ENCODE measurements around the gene P4HA2.

P4HA2 gene

DNA sequence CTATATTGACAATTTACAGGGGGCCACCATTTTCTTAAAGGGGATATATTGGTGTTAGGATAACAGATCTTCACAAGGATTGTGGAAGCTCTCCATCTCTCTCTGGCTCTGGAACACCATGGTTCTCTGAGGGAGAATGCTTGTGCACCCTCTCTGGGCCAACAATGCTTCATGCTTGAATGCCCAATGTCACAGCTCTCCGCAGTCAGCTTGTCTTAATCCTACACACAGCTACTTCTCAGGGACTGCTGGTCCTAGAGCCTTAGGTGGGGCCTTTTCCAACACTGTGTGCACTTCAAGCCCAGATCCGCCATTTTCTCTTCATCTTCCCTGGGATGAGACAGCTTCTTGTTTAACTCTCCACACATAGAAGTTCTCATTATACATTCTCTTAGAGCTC, 22.9 kb upstream of the P4HA2 start:
- no peak for DNase-seq (ENCODE audit: low spot score)

GRCh38 chr5:132246806-132247205, 19.2 kb upstream of the P4HA2 start:
- no peak for DNase-seq (ENCODE audit: low spot score)

DNA sequence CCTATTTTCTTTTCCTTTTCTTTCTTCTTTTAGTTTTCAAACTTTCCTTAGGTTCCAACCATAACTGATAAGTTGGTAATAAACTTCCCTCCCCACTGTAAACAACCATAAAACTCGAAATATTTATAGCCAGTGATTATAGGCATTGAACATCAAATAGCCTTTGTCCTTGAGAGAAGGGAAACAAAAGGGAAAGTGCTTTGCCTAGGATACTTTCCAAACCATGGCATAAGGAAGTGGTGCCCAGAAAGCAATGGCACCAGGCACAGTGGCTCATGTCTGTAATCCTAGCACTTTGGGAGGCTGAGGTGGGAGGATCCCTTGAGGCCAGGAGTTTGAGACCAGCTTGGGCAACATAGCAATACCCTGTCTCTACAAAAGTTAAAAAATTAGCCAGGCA, 17.9 kb upstream of the P4HA2 start:
- DNase-seq (ENCODE audit: low spot score), result no peak

DNA sequence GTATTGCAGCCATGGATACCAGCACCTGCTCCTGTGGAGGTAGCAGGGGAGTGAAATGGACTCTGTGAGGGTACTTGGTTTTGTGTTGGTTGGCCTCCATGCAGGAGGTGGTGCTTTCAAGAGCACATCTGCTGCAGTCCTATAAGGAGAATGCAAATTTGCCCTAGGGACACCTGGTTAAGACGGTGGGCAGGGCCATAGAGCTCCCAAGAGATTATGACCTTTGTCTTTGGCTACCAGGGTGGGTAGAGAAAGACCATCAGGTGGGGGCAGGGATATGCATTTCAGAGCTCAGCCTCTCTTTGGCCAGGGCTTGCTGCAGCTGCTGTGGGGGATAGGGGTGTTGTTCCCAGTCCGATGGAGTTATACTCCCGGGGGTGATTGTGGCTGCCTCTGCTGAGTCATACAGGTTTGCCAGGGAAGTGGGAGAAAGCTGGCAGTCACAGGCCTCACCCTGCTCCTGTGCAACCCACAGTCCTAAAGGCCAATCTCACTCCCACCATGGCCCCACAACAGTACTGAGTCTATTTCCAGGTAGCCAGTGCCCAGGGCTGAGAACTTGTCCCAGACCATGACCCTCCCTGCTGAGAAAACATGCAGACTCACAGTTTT, 15.8 kb upstream of the P4HA2 start:
- no peak for DNase-seq (ENCODE audit: low spot score)

DNA sequence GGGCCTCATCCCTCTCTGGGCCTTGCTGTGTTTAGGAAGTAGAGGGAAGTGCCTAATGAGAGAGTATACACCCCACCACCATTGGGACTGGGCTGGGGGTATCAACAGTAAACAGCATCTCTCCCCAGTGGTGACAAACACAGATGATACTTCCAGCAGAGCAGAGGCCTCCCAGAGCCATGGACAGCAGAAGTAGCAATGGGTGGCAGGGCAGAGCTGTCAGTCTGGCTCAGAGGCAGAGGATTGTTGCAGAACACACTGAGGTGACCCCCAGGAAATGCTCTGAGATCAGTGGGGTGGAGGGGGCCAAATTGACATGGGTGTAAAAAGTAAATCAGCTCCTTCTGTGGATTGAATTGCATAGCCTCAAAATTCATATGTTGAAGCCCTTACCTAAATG, 12.1 kb upstream of the P4HA2 start:
- DNase-seq (ENCODE audit: low spot score), result no peak

DNA sequence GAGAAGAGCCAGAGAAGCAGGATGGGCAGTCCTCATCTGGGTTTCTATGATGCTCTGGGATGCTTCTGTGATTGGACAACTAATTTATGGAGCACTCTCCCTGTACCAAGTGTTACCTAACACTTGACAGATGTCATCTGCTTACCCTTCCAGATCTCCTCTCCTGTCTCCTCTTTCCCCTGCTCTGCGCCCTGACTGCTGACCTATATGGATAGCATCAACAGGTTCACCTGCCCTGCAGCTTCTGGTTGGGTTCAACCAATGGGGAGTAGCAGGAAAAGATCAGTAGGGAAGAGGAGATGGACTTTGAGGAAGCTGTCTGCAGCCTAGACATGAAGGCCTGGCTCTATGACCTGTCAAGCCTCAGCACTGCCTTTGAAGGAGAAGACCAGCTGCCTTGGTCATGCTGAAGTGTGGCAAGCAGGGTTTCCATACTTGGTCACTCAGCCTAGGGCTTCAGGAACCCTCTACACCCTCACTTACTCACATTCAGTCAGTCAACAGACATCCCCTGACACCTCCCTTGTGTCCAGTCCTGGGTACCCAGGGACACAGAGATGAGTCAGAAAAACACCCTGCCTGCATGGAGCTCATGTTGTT, 11.3 kb upstream of the P4HA2 start:
- DNase-seq (ENCODE audit: low spot score), result no peak

DNA sequence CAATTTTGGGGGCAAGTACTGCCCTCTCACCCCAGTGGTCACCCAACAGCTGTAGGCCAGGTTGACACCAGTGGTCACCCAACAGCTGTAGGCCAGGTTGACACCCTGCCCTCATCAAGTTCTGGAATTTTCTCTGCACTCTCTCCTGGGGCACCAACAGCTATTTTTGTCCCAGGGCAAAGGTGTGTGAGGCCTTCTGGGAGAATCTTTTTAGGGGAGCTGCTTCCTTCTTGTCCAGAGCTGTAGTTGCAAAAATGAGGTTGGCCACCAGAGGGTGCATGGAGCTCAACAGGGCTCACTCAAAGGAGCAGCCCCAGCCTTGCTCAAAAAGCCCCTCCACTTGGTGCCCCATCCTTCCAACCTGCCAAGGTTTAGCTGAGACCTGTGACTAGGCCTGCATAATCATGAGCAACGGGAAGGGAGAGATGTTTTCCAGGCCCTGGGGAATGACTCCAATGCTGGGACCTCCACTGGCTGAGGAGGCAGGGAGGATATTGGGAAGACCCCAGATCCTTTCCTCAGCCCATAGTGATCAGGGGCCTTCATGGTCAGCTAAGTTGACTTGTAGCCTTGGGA, 10.6 kb upstream of the P4HA2 start:
- DNase-seq (ENCODE audit: low spot score), result peak; percentile 66

- DNase-seq (ENCODE audit: low spot score), result no peak
Observed at GRCh38 chr5:132237670-132238069, 10.0 kb upstream of the P4HA2 start.

- no peak for DNase-seq (ENCODE audit: low spot score)
Observed at GRCh38 chr5:132237141-132237540, 9.5 kb upstream of the P4HA2 start.

- no peak for DNase-seq (ENCODE audit: low spot score)
Observed at GRCh38 chr5:132235340-132235739, 7.7 kb upstream of the P4HA2 start.

GRCh38 chr5:132234684-132235062, 7.0 kb upstream of the P4HA2 start:
- DNase-seq (ENCODE audit: low spot score), result no peak

- no peak for DNase-seq (ENCODE audit: low spot score)
Observed at GRCh38 chr5:132233811-132234683, 6.4 kb upstream of the P4HA2 start.

- DNase-seq (ENCODE audit: low spot score), result no peak
Observed at GRCh38 chr5:132233081-132233480, 5.4 kb upstream of the P4HA2 start.

DNA sequence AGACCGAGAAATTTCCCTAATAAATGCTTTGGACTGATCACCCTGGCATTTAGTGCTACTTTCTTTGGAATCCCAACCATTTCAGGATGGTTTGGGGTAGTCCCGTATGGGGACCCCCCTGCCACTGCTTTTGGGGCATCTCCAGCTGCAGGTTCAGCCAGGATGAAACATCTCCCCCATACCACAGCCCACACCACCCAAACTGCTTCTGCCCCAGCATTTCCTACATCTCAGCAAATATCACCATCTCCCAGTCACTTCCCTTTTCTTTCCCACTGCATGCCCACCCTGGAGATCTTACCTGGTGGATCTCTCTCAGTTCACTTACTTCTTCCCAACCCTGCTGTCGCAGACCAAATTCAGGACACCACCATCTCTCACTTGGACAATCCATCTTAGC, 4.8 kb upstream of the P4HA2 start:
- no peak for DNase-seq (ENCODE audit: low spot score)

GRCh38 chr5:132230871-132231270, 3.2 kb upstream of the P4HA2 start:
- DNase-seq (ENCODE audit: low spot score), result no peak

GRCh38 chr5:132229236-132229635, 1.6 kb upstream of the P4HA2 start:
- no peak for DNase-seq (ENCODE audit: low spot score)

DNA sequence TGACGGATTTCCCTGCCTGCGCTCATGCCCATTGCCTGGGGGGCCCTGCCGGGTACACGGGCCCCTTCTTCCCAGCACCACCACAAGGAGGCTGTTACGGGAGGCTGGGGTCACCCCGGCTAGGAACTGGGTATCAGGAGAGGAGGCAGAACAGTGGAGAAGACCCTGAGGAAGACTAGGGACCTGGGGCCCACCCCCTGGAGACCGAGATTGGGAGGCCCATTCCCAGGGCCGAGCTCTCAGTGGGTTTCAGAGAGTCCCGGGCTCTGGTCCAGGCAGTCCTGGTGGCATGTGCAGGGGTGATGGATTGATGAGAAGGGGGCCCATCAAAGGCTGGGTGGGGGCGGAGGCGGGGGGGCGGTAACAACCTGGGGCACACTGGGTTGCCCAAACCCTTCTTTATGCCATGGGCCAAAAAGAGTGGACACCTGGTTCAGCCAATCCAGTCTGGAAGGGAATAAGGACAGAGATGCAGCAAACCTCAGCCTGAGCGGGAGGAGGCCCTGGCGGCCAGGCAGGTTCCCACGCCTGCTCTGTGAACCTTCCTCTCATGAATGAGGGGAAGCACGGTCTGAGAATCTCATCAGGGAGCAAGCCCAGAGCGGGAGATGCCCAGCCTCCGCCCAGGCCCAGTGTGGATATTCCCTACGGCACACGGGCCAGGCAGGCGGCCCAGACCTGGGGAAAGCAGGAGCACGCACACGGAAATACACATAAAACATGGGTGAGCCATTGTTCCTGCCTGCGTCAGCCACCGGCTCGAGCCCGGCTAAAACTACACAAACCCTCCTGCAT, 785 bp upstream of the P4HA2 start:
- DNase-seq (ENCODE audit: low spot score), result no peak

DNA sequence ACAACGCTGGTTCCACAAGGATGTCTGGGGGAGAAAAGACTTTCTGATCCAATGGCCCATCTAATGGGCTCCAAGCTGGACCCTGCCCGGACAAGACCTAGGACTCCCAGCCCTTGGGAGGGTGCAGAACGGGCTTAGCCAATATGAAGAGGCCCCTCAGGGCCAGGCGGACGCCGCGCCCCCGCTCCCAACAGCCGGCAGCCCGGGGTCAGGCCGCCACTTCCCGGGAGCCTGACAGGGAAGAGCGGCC, 493 bp downstream of the P4HA2 start:
- no peak for DNase-seq (ENCODE audit: low spot score)

GRCh38 chr5:132226516-132227234, 978 bp downstream of the P4HA2 start:
- DNase-seq (ENCODE audit: low spot score), result no peak

- DNase-seq (ENCODE audit: low spot score), result no peak
Observed at GRCh38 chr5:132225165-132226032, 2.3 kb downstream of the P4HA2 start.

DNA sequence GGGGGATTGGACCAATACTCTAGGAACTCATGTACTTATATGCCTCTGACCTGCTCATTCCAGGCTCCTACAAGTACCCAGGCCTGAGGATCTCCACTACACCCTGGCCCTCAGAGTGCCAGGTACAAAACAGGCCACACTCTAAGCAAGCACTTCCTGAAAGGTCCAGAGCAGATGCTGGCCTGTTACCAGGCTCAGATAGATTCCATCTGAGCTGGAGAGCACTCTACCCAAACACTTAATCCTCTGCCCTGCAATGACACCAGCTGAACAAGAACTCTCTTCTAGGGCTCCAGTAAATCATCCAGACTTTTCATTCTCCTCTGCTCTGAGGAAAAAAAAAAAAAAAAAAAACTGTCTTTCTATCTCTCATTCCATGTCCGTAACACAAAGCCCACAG, 2.9 kb downstream of the P4HA2 start:
- no peak for DNase-seq (ENCODE audit: low spot score)
